GM12873 (cell line): ENCODE results near the gene DOCK4.

Source experiments
- TF ChIP-seq, protein P1 (sequence below): IDR thresholded peaks from 2 replicates; pipeline ENCODE4 v1.5.1; 2012; ENCODE audit warnings: low read depth, mild to moderate bottlenecking, moderate library complexity, low read length, control low read depth; ENCODE audit not compliant: insufficient read depth; ENCODE audit errors: missing control alignments

DOCK4 gene

DNA sequence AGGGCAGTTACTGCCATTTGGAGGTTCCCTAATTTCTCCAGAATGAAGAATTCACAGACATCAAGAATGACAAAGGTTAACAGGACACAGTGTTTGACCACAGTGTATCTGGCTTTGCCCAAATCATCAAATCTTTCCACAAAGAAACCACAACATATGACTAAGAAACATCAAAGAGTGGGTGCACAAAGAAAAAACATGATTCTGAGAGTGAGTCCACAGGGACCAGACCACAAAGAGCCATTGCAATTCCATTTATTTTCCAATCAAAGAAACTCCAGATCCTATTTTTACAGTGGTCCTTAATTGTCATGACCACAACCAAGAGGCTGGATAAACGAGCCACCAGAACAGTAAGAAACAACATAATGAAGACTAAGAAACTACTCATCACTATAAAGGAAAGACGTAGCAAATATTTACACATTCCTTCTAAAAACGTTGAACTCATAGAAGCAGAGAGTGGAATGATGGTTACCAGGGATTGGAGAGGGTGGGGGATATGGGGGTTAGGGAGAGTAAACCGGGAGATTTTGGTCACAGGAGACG is 286.5 kb downstream of the DOCK4 start:
- TF ChIP-seq, protein P1, sequence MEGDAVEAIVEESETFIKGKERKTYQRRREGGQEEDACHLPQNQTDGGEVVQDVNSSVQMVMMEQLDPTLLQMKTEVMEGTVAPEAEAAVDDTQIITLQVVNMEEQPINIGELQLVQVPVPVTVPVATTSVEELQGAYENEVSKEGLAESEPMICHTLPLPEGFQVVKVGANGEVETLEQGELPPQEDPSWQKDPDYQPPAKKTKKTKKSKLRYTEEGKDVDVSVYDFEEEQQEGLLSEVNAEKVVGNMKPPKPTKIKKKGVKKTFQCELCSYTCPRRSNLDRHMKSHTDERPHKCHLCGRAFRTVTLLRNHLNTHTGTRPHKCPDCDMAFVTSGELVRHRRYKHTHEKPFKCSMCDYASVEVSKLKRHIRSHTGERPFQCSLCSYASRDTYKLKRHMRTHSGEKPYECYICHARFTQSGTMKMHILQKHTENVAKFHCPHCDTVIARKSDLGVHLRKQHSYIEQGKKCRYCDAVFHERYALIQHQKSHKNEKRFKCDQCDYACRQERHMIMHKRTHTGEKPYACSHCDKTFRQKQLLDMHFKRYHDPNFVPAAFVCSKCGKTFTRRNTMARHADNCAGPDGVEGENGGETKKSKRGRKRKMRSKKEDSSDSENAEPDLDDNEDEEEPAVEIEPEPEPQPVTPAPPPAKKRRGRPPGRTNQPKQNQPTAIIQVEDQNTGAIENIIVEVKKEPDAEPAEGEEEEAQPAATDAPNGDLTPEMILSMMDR, result no peak

DNA sequence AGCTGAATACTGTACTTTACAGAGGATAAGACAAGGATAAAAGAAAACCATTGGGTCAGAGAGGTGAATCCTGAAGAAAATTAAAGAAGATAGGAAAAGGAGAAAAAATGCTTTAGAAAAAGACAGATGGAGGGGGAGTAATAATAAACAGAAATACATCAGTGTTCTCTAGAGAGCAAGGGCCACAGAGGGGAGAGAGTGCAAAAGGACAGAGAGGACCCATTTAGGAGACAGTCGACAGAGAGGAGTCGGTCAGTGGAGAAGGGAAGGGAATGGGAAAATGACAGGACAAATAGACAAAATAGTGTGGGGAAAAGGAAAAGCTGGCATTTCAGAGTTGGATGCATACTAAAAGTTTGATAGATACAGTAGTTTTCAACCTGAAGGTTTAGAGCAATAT is 287.0 kb downstream of the DOCK4 start:
- TF ChIP-seq, protein P1, result no peak

- TF ChIP-seq, protein P1, result no peak
Measured at GRCh38 chr7:111918461-111918860, 287.7 kb downstream of the DOCK4 start.

- TF ChIP-seq, protein P1, result no peak
Measured at GRCh38 chr7:111914291-111914690, 291.9 kb downstream of the DOCK4 start.

DNA sequence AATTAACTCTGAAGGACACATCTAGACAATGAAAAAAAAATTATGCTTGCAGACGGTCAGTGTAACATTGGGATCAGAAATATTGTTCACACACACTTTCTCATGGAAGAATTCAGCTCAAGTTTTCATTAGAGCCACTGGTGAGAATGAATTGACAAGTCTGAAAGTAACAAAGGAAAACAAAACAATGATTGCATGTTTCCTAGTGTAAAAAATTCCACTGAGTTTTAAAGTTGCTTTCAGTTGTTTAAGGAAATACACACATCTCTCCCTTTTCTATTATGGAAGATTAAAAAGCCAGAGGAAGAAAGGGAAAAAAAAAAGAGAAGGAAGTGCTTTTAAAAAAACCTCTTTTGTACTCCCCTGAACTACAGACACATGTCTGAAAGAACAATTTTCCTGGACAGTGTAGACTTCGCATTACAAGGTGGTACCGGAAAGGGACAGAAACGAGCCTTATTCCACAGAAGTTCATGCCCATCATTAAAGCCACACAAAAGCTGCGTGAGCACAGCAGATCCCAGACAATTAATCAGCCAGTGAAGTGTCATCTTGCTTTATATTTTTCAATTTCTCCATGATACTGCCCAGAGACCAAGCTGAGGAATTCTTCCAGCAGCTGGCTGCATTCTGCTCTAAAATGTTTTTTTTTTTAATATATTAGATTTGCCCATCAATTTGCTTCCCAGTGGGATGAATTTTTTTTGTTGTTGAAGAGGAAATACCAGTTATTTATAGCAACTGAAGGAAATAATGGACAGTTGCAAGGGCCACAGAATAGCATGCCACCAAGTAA is 294.8 kb downstream of the DOCK4 start:
- TF ChIP-seq, protein P1, result no peak

DNA sequence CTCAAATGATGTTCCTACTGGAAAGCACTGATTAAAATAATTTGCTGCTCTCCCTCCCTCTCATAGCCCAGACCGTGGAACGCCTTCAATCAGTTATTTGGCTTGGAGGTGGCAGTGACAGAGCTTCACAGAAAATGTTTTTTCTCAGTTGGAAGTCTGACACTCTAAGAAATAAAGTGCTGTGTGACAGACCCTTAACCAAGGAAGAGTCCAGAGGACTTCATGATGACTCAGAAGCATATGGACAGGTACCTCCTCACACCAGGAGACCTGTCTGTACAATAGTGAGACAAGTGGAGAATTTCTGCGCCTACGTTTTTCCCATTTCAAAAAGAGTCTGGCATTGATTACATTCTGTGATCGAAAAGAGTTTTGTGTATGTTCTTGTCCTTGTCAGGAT is 295.5 kb downstream of the DOCK4 start:
- TF ChIP-seq, protein P1, result no peak

GRCh38 chr7:111903797-111904196 is 302.4 kb downstream of the DOCK4 start:
- TF ChIP-seq, protein P1, result no peak
